Activated T-cell treated with anti-CD3 and anti-CD28 coated beads, Interleukin-2, amount 50 U/mL, for 4 hours (primary cell): Measurements from ENCODE around the gene GCC2. TPM values are rescaled to one million over a fixed set of nuclear protein-coding genes. Genes with fewer than 3 reads are reported as not detected.
"Not testable (repeated sequence)": the region's sequence is repeated elsewhere in the genome, so short reads cannot be mapped to it uniquely, and the experiment has no call there.

ENCODE experiments used
- ATAC-seq, 2 donors: fragments of 200-7000 bp; cut with Tn5 transposase; one replicate each; pipeline ENCODE4 v1.10.0; 2021
- DNase-seq: peaks from one replicate; pipeline ENCODE4 v3.0.0-alpha.2; 2020
- H3K27me3 Mint-ChIP-seq: one replicate; pipeline ENCODE4 v1.8.0; 2021; ENCODE audit warnings: low read depth, mixed read lengths
- H3K36me3 Mint-ChIP-seq: one replicate; pipeline ENCODE4 v1.8.0; 2022; ENCODE audit warnings: mixed read lengths; ENCODE audit not compliant: insufficient read depth
- H3K4me1 Mint-ChIP-seq: one replicate; pipeline ENCODE4 v1.8.0; 2021; ENCODE audit warnings: low read depth, mixed read lengths
- H3K4me3 Mint-ChIP-seq: one replicate; pipeline ENCODE4 v1.8.0; 2021; ENCODE audit warnings: mild to moderate bottlenecking, moderate library complexity, mixed read lengths
- H3K9me3 Mint-ChIP-seq: one replicate; pipeline ENCODE4 v1.8.0; 2021; ENCODE audit warnings: mixed read lengths
- total RNA-seq, 3 donors: library from RNA; stranded (reverse); gene quantifications; one replicate each; pipeline ENCODE4 v1.2.1, GENCODE V29; 2021

The GCC2 gene
- total RNA-seq, 3 donors from 2014 or later = 25.6 to 28.0 (median 27.8) TPM

- peaks cover 16% of the 10 kb centered on the region for H3K9me3 Mint-ChIP-seq
- not testable (repeated sequence) for ATAC-seq, DNase-seq, H3K27me3 Mint-ChIP-seq, H3K4me3 Mint-ChIP-seq
- H3K36me3 Mint-ChIP-seq = peaks cover 54% of the 10 kb centered on the region
- H3K4me1 Mint-ChIP-seq = peaks cover 58% of the 10 kb centered on the region
These were observed 4.5 kb downstream of the GCC2 start for GRCh38 chr2:108453530-108453929.

GRCh38 chr2:108454440-108454839 is 5.4 kb downstream of the GCC2 start:
- Mint-ChIP-seq H3K4me1 (peaks cover 63% of the 10 kb centered on the region), H3K27me3 (no peaks in the 10 kb centered on the region), H3K9me3 (peaks cover 18% of the 10 kb centered on the region), H3K4me3 (no peak overlapping the region), H3K36me3 (peaks cover 62% of the 10 kb centered on the region)
- ATAC-seq (no peak), DNase-seq (no peak)

- H3K4me1 Mint-ChIP-seq = peaks cover 64% of the 10 kb centered on the region
- H3K4me3 Mint-ChIP-seq = no peak overlapping the region
- no peaks in the 10 kb centered on the region for H3K27me3 Mint-ChIP-seq
- H3K9me3 Mint-ChIP-seq = peaks cover 18% of the 10 kb centered on the region
- DNase-seq (no peak), ATAC-seq (no peak)
- peaks cover 70% of the 10 kb centered on the region for H3K36me3 Mint-ChIP-seq
These were observed 6.6 kb downstream of the GCC2 start for GRCh38 chr2:108455571-108455970.

GRCh38 chr2:108458082-108458481 is 9.1 kb downstream of the GCC2 start:
- Mint-ChIP-seq H3K9me3 (peaks cover 21% of the 10 kb centered on the region), H3K4me3 (no peak overlapping the region), H3K4me1 (peaks cover 57% of the 10 kb centered on the region), H3K27me3 (no peaks in the 10 kb centered on the region), H3K36me3 (peaks cover 71% of the 10 kb centered on the region)
- ATAC-seq = no peak
- no peak for DNase-seq

- ATAC-seq (no peak), DNase-seq (no peak)
- H3K27me3 Mint-ChIP-seq = no peaks in the 10 kb centered on the region
- peaks cover 22% of the 10 kb centered on the region for H3K9me3 Mint-ChIP-seq
- peaks cover 57% of the 10 kb centered on the region for H3K4me1 Mint-ChIP-seq
- H3K36me3 Mint-ChIP-seq = peaks cover 71% of the 10 kb centered on the region
- no peak overlapping the region for H3K4me3 Mint-ChIP-seq
These were observed 10.4 kb downstream of the GCC2 start for GRCh38 chr2:108459441-108459840.

- DNase-seq (no peak), ATAC-seq (no peak)
- Mint-ChIP-seq H3K4me1 (peaks cover 62% of the 10 kb centered on the region), H3K9me3 (peaks cover 22% of the 10 kb centered on the region), H3K27me3 (no peaks in the 10 kb centered on the region), H3K4me3 (no peak overlapping the region), H3K36me3 (peaks cover 71% of the 10 kb centered on the region)
These were observed 11.5 kb downstream of the GCC2 start for GRCh38 chr2:108460345-108461037.

- Mint-ChIP-seq H3K27me3 (no peaks in the 10 kb centered on the region), H3K9me3 (no peaks in the 10 kb centered on the region), H3K4me3 (no peak overlapping the region), H3K36me3 (peaks cover 41% of the 10 kb centered on the region), H3K4me1 (peaks cover 1% of the 10 kb centered on the region)
- ATAC-seq (no peak), DNase-seq (no peak)
These were observed 28.1 kb downstream of the GCC2 start for GRCh38 chr2:108477099-108477498.

GRCh38 chr2:108485253-108485652 is 36.2 kb downstream of the GCC2 start:
- no peak for DNase-seq
- ATAC-seq = no peak
- Mint-ChIP-seq H3K36me3 (peaks cover 34% of the 10 kb centered on the region), H3K4me3 (no peak overlapping the region), H3K9me3 (no peaks in the 10 kb centered on the region), H3K27me3 (no peaks in the 10 kb centered on the region), H3K4me1 (peaks cover 3% of the 10 kb centered on the region)

GRCh38 chr2:108490506-108491122 is 41.6 kb downstream of the GCC2 start:
- H3K4me3 Mint-ChIP-seq = no peak overlapping the region
- H3K4me1 Mint-ChIP-seq = no peaks in the 10 kb centered on the region
- no peaks in the 10 kb centered on the region for H3K27me3 Mint-ChIP-seq
- peaks cover 25% of the 10 kb centered on the region for H3K36me3 Mint-ChIP-seq
- ATAC-seq (no peak), DNase-seq (no peak)
- H3K9me3 Mint-ChIP-seq = no peaks in the 10 kb centered on the region

- no peak for DNase-seq
- H3K27me3 Mint-ChIP-seq = no peaks in the 10 kb centered on the region
- no peak for ATAC-seq
These were observed 42.8 kb downstream of the GCC2 start for GRCh38 chr2:108491848-108492247.

GRCh38 chr2:108492364-108492763 is 43.4 kb downstream of the GCC2 start:
- H3K4me1 Mint-ChIP-seq = no peaks in the 10 kb centered on the region

More at GRCh38 chr2:108491848-108492247, 42.8 kb downstream of the GCC2 start:
- no peak overlapping the region for H3K4me3 Mint-ChIP-seq
- H3K9me3 Mint-ChIP-seq = no peaks in the 10 kb centered on the region
- no peaks in the 10 kb centered on the region for H3K4me1 Mint-ChIP-seq
- H3K36me3 Mint-ChIP-seq = peaks cover 25% of the 10 kb centered on the region

GRCh38 chr2:108496167-108496566 is 47.2 kb downstream of the GCC2 start:
- H3K9me3 Mint-ChIP-seq, ATAC-seq, H3K4me3 Mint-ChIP-seq, H3K27me3 Mint-ChIP-seq, H3K4me1 Mint-ChIP-seq, DNase-seq: not testable (repeated sequence)
- H3K36me3 Mint-ChIP-seq = peaks cover 25% of the 10 kb centered on the region

More at GRCh38 chr2:108492364-108492763, 43.4 kb downstream of the GCC2 start:
- Mint-ChIP-seq H3K36me3 (peaks cover 25% of the 10 kb centered on the region), H3K4me3 (no peak overlapping the region), H3K27me3 (no peaks in the 10 kb centered on the region), H3K9me3 (no peaks in the 10 kb centered on the region)
- no peak for ATAC-seq
- DNase-seq = no peak

- H3K27me3 Mint-ChIP-seq, H3K9me3 Mint-ChIP-seq, H3K4me3 Mint-ChIP-seq, ATAC-seq, DNase-seq, H3K4me1 Mint-ChIP-seq: not testable (repeated sequence)
- peaks cover 29% of the 10 kb centered on the region for H3K36me3 Mint-ChIP-seq
These were observed 58.6 kb downstream of the GCC2 start for GRCh38 chr2:108507620-108508019.

- not testable (repeated sequence) for ATAC-seq, H3K9me3 Mint-ChIP-seq, H3K4me3 Mint-ChIP-seq, DNase-seq, H3K36me3 Mint-ChIP-seq, H3K27me3 Mint-ChIP-seq, H3K4me1 Mint-ChIP-seq
These were observed 63.4 kb downstream of the GCC2 start for GRCh38 chr2:108512431-108512830.

- H3K9me3 Mint-ChIP-seq, H3K27me3 Mint-ChIP-seq, DNase-seq, H3K36me3 Mint-ChIP-seq, ATAC-seq, H3K4me1 Mint-ChIP-seq, H3K4me3 Mint-ChIP-seq: not testable (repeated sequence)
These were observed 65.5 kb downstream of the GCC2 start for GRCh38 chr2:108514478-108514877.
